H9 (cell line): ENCODE data around the gene LETM1. TPM values are rescaled to one million over a fixed set of nuclear protein-coding genes. Genes with fewer than 3 reads are reported as not detected.

Experiments used
- DNase-seq: peaks from one replicate; pipeline ENCODE4 v3.0.0-alpha.2; 2017
- H2AFZ ChIP-seq: one replicate; pipeline ENCODE4 v1.6.1; 2013; ENCODE audit warnings: mild to moderate bottlenecking, low read length, control low read depth, moderate library complexity
- H2AK5ac ChIP-seq: 2 replicates; pipeline ENCODE4 v1.6.1; 2013; ENCODE audit warnings: low read length, control low read depth, mixed read lengths; ENCODE audit not compliant: insufficient read length
- H2BK120ac ChIP-seq: one replicate; pipeline ENCODE4 v1.6.1; 2013; ENCODE audit warnings: low read depth, mild to moderate bottlenecking, low read length, control low read depth, inconsistent platforms; ENCODE audit not compliant: poor library complexity, severe bottlenecking
- H2BK12ac ChIP-seq: 2 replicates; pipeline ENCODE4 v1.6.1; 2013; ENCODE audit warnings: low read length, control low read depth, mixed read lengths, low read depth; ENCODE audit not compliant: insufficient read length
- H2BK15ac ChIP-seq: 2 replicates; pipeline ENCODE4 v1.6.1; 2013; ENCODE audit warnings: low read depth, low read length, control low read depth
- H2BK20ac ChIP-seq: one replicate; pipeline ENCODE4 v1.6.1; 2013; ENCODE audit warnings: low read depth, mild to moderate bottlenecking, low read length, control low read depth, inconsistent platforms; ENCODE audit not compliant: poor library complexity, severe bottlenecking
- H2BK5ac ChIP-seq: 2 replicates; pipeline ENCODE4 v1.6.1; 2013; ENCODE audit warnings: low read length, control low read depth, mixed read lengths; ENCODE audit not compliant: insufficient read length
- H3K14ac ChIP-seq: 2 replicates; pipeline ENCODE4 v1.6.1; 2013; ENCODE audit warnings: low read length, control low read depth; ENCODE audit not compliant: insufficient read depth
- H3K18ac ChIP-seq: 2 replicates; pipeline ENCODE4 v1.6.1; 2013; ENCODE audit warnings: low read depth, mild to moderate bottlenecking, mixed read lengths, low read length, control low read depth; ENCODE audit not compliant: insufficient read length
- H3K23ac ChIP-seq: 2 replicates; pipeline ENCODE4 v1.6.1; 2013; ENCODE audit warnings: low read length, control low read depth, mixed read lengths, low read depth; ENCODE audit not compliant: insufficient read length
- H3K23me2 ChIP-seq: 2 replicates; pipeline ENCODE4 v1.6.1; 2013; ENCODE audit warnings: low read depth, mild to moderate bottlenecking, mixed read lengths, low read length, control low read depth; ENCODE audit not compliant: insufficient read length, poor library complexity, severe bottlenecking
- H3K27ac ChIP-seq: 2 replicates; pipeline ENCODE4 v1.5.1; 2013; ENCODE audit warnings: low read length, control low read depth, mixed read lengths, low read depth; ENCODE audit not compliant: insufficient read length
- H3K27me3 ChIP-seq: 2 replicates; pipeline ENCODE4 v1.6.1; 2013; ENCODE audit warnings: low read length, control low read depth, inconsistent platforms; ENCODE audit not compliant: insufficient read depth
- H3K4ac ChIP-seq: 2 replicates; pipeline ENCODE4 v1.6.1; 2013; ENCODE audit warnings: low read depth, mild to moderate bottlenecking, control low read depth, inconsistent platforms, low read length, moderate library complexity
- H3K4me1 ChIP-seq: 2 replicates; pipeline ENCODE4 v1.6.1; 2013; ENCODE audit warnings: low read length, control low read depth, inconsistent platforms; ENCODE audit not compliant: insufficient read depth
- H3K4me2 ChIP-seq: 2 replicates; pipeline ENCODE4 v1.6.1; 2013; ENCODE audit warnings: low read length, control low read depth, mixed read lengths; ENCODE audit not compliant: insufficient read length, insufficient read depth
- H3K56ac ChIP-seq: 2 replicates; pipeline ENCODE4 v1.6.1; 2013; ENCODE audit warnings: low read depth, mild to moderate bottlenecking, mixed read lengths, low read length, control low read depth; ENCODE audit not compliant: insufficient read length
- H3K79me1 ChIP-seq: 2 replicates; pipeline ENCODE4 v1.6.1; 2013; ENCODE audit warnings: low read depth, mild to moderate bottlenecking, moderate library complexity, low read length, control low read depth, inconsistent platforms; ENCODE audit not compliant: insufficient read depth, poor library complexity, severe bottlenecking
- H3K79me2 ChIP-seq: 2 replicates; pipeline ENCODE4 v1.6.1; 2013; ENCODE audit warnings: low read length, control low read depth, inconsistent platforms; ENCODE audit not compliant: insufficient read depth
- H3K9ac ChIP-seq: 2 replicates; pipeline ENCODE4 v1.6.1; 2013; ENCODE audit warnings: low read length, control low read depth, mixed read lengths; ENCODE audit not compliant: insufficient read length; ENCODE audit errors: extremely low read depth
- H3K9me3 ChIP-seq: one replicate; pipeline ENCODE4 v1.6.1; 2013; ENCODE audit warnings: low read depth, low read length, inconsistent platforms; ENCODE audit not compliant: control insufficient read depth
- H3T11ph ChIP-seq: one replicate; pipeline ENCODE4 v1.6.1; 2013; ENCODE audit warnings: mild to moderate bottlenecking, low read length, control low read depth, inconsistent platforms
- H4K20me1 ChIP-seq: one replicate; pipeline ENCODE4 v1.6.1; 2013; ENCODE audit not compliant: control insufficient read depth, insufficient read length, insufficient read depth
- H4K5ac ChIP-seq: 2 replicates; pipeline ENCODE4 v1.6.1; 2013; ENCODE audit warnings: low read depth, mild to moderate bottlenecking, mixed read lengths, low read length, control low read depth; ENCODE audit not compliant: insufficient read length
- H4K8ac ChIP-seq: replicated peaks from 2 replicates; pipeline ENCODE4 v1.6.1; 2013; ENCODE audit warnings: low read length, control low read depth, mixed read lengths, low read depth; ENCODE audit not compliant: insufficient read length
- H4K91ac ChIP-seq: 2 replicates; pipeline ENCODE4 v1.6.1; 2013; ENCODE audit warnings: low read depth, mild to moderate bottlenecking, moderate library complexity, mixed read lengths, low read length, control low read depth; ENCODE audit not compliant: insufficient read length
- H3K27ac Mint-ChIP-seq, 3 experiments: 2 replicates in 2 of 3; 3 replicates in 1 of 3; pipeline ENCODE4 v1.8.0; 2020 to 2021; ENCODE audit warnings: mixed read lengths in 3 of 3, mild to moderate bottlenecking in 1 of 3, moderate library complexity in 1 of 3
- H3K27me3 Mint-ChIP-seq: 2 replicates; pipeline ENCODE4 v1.8.0; 2021; ENCODE audit warnings: low read depth, mild to moderate bottlenecking, moderate library complexity, mixed read lengths
- H3K36me3 Mint-ChIP-seq, 3 experiments: 2 replicates in 2 of 3; 3 replicates in 1 of 3; pipeline ENCODE4 v1.8.0; 2020 to 2021; ENCODE audit warnings: low read depth in 3 of 3, mixed read lengths in 3 of 3; ENCODE audit not compliant: insufficient read depth in 1 of 3
- H3K4me1 Mint-ChIP-seq, 2 experiments: 2 replicates each; pipeline ENCODE4 v1.8.0; 2020; ENCODE audit warnings: mixed read lengths in 2 of 2
- H3K4me3 Mint-ChIP-seq, 2 experiments: 2 replicates in 1 of 2; 3 replicates in 1 of 2; pipeline ENCODE4 v1.8.0; 2020 to 2021; ENCODE audit warnings: mild to moderate bottlenecking in 2 of 2, mixed read lengths in 2 of 2, moderate library complexity in 1 of 2
- H3K9me3 Mint-ChIP-seq, 2 experiments: 2 replicates in 1 of 2; 3 replicates in 1 of 2; pipeline ENCODE4 v1.8.0; 2020; ENCODE audit warnings: mild to moderate bottlenecking in 2 of 2, mixed read lengths in 2 of 2, moderate library complexity in 1 of 2
- WGBS: extraction: QIAGEN DNeasy Blood & Tissue Kit; methylation state at CpG from one replicate; pipeline ENCODE4 v1.1.7; 2013; ENCODE audit warnings: missing lambda C conversion rate, low lambda C conversion rate, mixed read lengths; ENCODE audit not compliant: insufficient read length; ENCODE audit errors: extremely low coverage; 5-methylcytosine and 5-hydroxymethylcytosine counted together
- total RNA-seq: library from RNA; stranded (reverse); gene quantifications from 2 replicates; pipeline ENCODE4 v1.2.1, GENCODE V29; 2021
- TF ChIP-seq, protein P1 (sequence below): fragments of 200-600 bp; sonication (generic); conservative IDR thresholded peaks from 3 replicates; pipeline ENCODE4 v1.8.0; 2021; ENCODE audit warnings: antibody characterized with exemption, mild to moderate bottlenecking

LETM1 gene
- total RNA-seq, 1 experiment from 2014 or later = 43.4 TPM

DNA sequence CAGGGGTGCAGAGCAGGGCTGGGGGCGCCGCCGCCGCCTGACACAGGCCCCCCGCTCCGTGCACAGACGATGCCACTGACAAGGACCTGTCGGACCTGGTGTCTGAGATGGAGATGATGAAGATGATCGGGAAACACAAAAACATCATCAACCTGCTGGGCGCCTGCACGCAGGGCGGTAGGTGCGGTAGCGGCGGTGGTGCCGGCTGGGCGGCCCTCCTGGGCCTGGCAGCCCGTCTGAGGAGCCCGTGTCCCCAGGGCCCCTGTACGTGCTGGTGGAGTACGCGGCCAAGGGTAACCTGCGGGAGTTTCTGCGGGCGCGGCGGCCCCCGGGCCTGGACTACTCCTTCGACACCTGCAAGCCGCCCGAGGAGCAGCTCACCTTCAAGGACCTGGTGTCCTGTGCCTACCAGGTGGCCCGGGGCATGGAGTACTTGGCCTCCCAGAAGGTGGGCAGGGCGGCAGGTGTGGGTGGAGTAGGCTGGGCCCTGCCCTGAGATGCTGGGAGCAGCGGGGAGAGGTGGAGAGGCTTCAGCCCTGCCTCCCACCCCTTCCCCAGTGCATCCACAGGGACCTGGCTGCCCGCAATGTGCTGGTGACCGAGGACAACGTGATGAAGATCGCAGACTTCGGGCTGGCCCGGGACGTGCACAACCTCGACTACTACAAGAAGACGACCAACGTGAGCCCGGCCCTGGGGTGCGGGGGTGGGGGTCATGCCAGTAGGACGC, 50.3 kb downstream of the LETM1 start:
- DNase-seq = no peak
- H3K4me3 Mint-ChIP-seq = no peak overlapping the region
- H3K56ac ChIP-seq = no peak overlapping the region
- no peaks in the 10 kb centered on the region for H3K79me2 ChIP-seq
- H2AK5ac ChIP-seq = no peak overlapping the region
- H2BK12ac ChIP-seq = no peak overlapping the region
- no peak overlapping the region; a peak in 1 of 7 replicates for H3K27ac Mint-ChIP-seq
- no peak overlapping the region for H3K14ac ChIP-seq
- H4K91ac ChIP-seq = no peak overlapping the region
- H3K9ac ChIP-seq = no peak overlapping the region
- H2BK120ac ChIP-seq = no peak overlapping the region
- H3K9me3 ChIP-seq = no peaks in the 10 kb centered on the region
- no peak overlapping the region for H3K23ac ChIP-seq
- H3K27me3 Mint-ChIP-seq = no peaks in the 10 kb centered on the region
- H3K4ac ChIP-seq = no peak overlapping the region
- no peak overlapping the region for H2BK5ac ChIP-seq
- no peak overlapping the region for H4K8ac ChIP-seq
- H2AFZ ChIP-seq = no peak overlapping the region
- H3K27me3 ChIP-seq = no peaks in the 10 kb centered on the region
- no peaks in the 10 kb centered on the region for H3K4me1 ChIP-seq
- TF ChIP-seq, protein P1, sequence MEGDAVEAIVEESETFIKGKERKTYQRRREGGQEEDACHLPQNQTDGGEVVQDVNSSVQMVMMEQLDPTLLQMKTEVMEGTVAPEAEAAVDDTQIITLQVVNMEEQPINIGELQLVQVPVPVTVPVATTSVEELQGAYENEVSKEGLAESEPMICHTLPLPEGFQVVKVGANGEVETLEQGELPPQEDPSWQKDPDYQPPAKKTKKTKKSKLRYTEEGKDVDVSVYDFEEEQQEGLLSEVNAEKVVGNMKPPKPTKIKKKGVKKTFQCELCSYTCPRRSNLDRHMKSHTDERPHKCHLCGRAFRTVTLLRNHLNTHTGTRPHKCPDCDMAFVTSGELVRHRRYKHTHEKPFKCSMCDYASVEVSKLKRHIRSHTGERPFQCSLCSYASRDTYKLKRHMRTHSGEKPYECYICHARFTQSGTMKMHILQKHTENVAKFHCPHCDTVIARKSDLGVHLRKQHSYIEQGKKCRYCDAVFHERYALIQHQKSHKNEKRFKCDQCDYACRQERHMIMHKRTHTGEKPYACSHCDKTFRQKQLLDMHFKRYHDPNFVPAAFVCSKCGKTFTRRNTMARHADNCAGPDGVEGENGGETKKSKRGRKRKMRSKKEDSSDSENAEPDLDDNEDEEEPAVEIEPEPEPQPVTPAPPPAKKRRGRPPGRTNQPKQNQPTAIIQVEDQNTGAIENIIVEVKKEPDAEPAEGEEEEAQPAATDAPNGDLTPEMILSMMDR = no peak
- no peaks in the 10 kb centered on the region for H3K79me1 ChIP-seq
- no peaks in the 10 kb centered on the region for H3K23me2 ChIP-seq
- peaks cover 0 to 28% (median 26%) of the 10 kb centered on the region in 3 experiments; a peak in 4 of 7 replicates for H3K36me3 Mint-ChIP-seq
- H3K27ac ChIP-seq = no peak overlapping the region
- no peaks in the 10 kb centered on the region for H3K9me3 Mint-ChIP-seq
- H3T11ph ChIP-seq = no peak overlapping the region
- no peak overlapping the region for H4K5ac ChIP-seq
- H4K20me1 ChIP-seq = no peaks in the 10 kb centered on the region
- no peak overlapping the region for H2BK20ac ChIP-seq
- no peak overlapping the region for H3K4me2 ChIP-seq
- no CpG with 5 or more reads among the region's 47 CpGs for WGBS
- no peak overlapping the region for H3K18ac ChIP-seq
- no peak overlapping the region for H2BK15ac ChIP-seq
- no peaks in the 10 kb centered on the region for H3K4me1 Mint-ChIP-seq
